ENCODE results near the gene ARHGAP42. TPM values are rescaled to one million over a fixed set of nuclear protein-coding genes. Genes with fewer than 3 reads are reported as not detected.

ARHGAP42 gene
- total and polyA plus RNA-seq, 10 of the 15 experiments (the other 5 are each of a cell fraction or from before 2014, with no cell fraction given), result 1.8 to 6.3 (median 3.2) TPM

DNA sequence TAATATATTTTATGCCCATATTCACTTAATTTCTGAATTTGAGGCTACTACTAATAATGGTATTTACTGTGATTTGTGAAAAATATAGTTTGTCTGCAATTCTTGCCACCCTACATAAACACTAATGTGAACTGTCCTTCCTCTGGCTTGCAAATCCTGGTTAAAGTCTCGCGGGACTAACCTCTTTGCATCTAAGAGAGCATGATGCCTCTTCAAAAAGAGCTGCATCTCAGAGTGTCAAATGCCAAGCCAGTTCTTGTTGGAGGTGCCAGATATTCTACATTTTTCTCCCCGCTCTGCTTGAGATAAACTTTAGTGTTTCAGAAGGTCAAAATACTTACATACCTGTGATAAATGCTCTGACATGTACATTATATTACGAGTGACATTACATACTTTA is 2.1 kb downstream of the ARHGAP42 start:
- RAD21 ChIA-PET (ENCODE audit: unreplicated experiment), result interaction anchor here (0.9 kb wide), 1 partner anchor 139 kb away, joined by 3 read pairs; no protein-coding TSS in a partner anchor
- FAIRE-seq (no peak), ATAC-seq (no peak), DNase-seq (ENCODE audit: low read depth, low spot score) (no peak)
- H3K36me3 ChIP-seq (ENCODE audit: control insufficient read depth in 2 of 2, insufficient read depth in 2 of 2, low read length in 1 of 2), result no peaks in the 10 kb centered on the region
- TF ChIP-seq SUZ12 (IDR thresholded peaks at IDR 0.05; ENCODE audit: unreplicated experiment) (no peak), MTA2 (IDR thresholded peaks at IDR 0.05; ENCODE audit: low read depth) (no peak), SIN3A (IDR thresholded peaks at IDR 0.05; ENCODE audit: low read depth, low read length) (no peak), MYC (IDR thresholded peaks at IDR 0.05; ENCODE audit: insufficient read depth, insufficient read length, insufficient replicate concordance, low read length, severe bottlenecking) (no peak), RAD51 (IDR thresholded peaks at IDR 0.05) (no peak), RFX5 (IDR thresholded peaks at IDR 0.05; ENCODE audit: low read depth, low read length) (no peak), STAT1 (conservative IDR thresholded peaks at IDR 0.05) (no peak), SMARCA5 (IDR thresholded peaks at IDR 0.05) (no peak), SP1 (IDR thresholded peaks at IDR 0.05; ENCODE audit: low read depth, low read length) (no peak)
- TF ChIP-seq, protein P1, sequence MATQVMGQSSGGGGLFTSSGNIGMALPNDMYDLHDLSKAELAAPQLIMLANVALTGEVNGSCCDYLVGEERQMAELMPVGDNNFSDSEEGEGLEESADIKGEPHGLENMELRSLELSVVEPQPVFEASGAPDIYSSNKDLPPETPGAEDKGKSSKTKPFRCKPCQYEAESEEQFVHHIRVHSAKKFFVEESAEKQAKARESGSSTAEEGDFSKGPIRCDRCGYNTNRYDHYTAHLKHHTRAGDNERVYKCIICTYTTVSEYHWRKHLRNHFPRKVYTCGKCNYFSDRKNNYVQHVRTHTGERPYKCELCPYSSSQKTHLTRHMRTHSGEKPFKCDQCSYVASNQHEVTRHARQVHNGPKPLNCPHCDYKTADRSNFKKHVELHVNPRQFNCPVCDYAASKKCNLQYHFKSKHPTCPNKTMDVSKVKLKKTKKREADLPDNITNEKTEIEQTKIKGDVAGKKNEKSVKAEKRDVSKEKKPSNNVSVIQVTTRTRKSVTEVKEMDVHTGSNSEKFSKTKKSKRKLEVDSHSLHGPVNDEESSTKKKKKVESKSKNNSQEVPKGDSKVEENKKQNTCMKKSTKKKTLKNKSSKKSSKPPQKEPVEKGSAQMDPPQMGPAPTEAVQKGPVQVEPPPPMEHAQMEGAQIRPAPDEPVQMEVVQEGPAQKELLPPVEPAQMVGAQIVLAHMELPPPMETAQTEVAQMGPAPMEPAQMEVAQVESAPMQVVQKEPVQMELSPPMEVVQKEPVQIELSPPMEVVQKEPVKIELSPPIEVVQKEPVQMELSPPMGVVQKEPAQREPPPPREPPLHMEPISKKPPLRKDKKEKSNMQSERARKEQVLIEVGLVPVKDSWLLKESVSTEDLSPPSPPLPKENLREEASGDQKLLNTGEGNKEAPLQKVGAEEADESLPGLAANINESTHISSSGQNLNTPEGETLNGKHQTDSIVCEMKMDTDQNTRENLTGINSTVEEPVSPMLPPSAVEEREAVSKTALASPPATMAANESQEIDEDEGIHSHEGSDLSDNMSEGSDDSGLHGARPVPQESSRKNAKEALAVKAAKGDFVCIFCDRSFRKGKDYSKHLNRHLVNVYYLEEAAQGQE (IDR thresholded peaks at IDR 0.05; ENCODE audit: low read depth, low read length), result no peak
- H3K4me3 ChIP-seq, result no peak overlapping the region
- peaks cover 16% of the 10 kb centered on the region for H3K4me1 ChIP-seq (ENCODE audit: control insufficient read depth, insufficient read depth, low read length)
- CTCF ChIA-PET, result interaction anchor here (1.5 to 2.4 kb wide), 3 partner anchors 10 to 112 kb away, joined by 5 to 23 read pairs (median 6); no protein-coding TSS in a partner anchor
- H3K27me3 ChIP-seq (replicated peaks in 1 of 2; ENCODE audit: control insufficient read depth in 2 of 2, insufficient read depth in 2 of 2, low read length in 1 of 2), result no peaks in the 10 kb centered on the region
- H2AFZ ChIP-seq (ENCODE audit: control insufficient read depth, low read depth, low read length), result no peak overlapping the region
- 90% methylated on average over 4 of the region's 4 CpGs for WGBS (ENCODE audit: insufficient coverage, insufficient replicate concordance, low lambda C conversion rate, missing lambda C conversion rate)
- no TSS peak for BruUV-seq (replicated peaks)
- H4K20me1 ChIP-seq (ENCODE audit: control insufficient read depth, insufficient read depth), result no peaks in the 10 kb centered on the region
- H3K79me2 ChIP-seq (ENCODE audit: control insufficient read depth, insufficient read depth, low read length), result no peaks in the 10 kb centered on the region
- SMC1A ChIA-PET (ENCODE audit: uncharacterized antibody, unreplicated experiment), result interaction anchor here (0.7 to 2.2 kb wide), 8 partner anchors 8 to 139 kb away, joined by 3 to 7 read pairs (median 3); no protein-coding TSS in a partner anchor
- H3K9me3 ChIP-seq (replicated peaks; ENCODE audit: control insufficient read depth, insufficient read depth, low read length), result no peaks in the 10 kb centered on the region
- in situ Hi-C loops (cut with MboI) (loop anchor here (10.0 kb wide), 2 partner anchors 166 to 236 kb away; no protein-coding TSS in a partner anchor), intact Hi-C loops (cut with micrococcal nuclease; ENCODE audit: unreplicated experiment) (no loop called here)
- no peak overlapping the region for H3K9ac ChIP-seq (ENCODE audit: control insufficient read depth, insufficient read depth, low read length)
- H3K4me2 ChIP-seq (ENCODE audit: control insufficient read depth, insufficient read depth), result 0 out of 2 replicates have a peak overlapping the region, but pooled peaks have one; percentile 47
- H3K27ac ChIP-seq (ENCODE audit: control insufficient read depth, insufficient read depth), result no peak overlapping the region
- POLR2A ChIA-PET, result no interaction called here

Data from GM12878 (cell line).